OCI-LY1 (cell line): ENCODE measurements around the gene GSTM2.

Source experiments
- H2AFZ ChIP-seq: fragments of 200-600 bp; sonication (generic), shearing (Covaris generic); 2 replicates; pipeline ENCODE4 v1.6.0; 2014; ENCODE audit warnings: antibody characterized with exemption, mild to moderate bottlenecking, low read length
- H3F3A ChIP-seq: fragments of 200-600 bp; sonication (generic), shearing (Covaris generic); 2 replicates; pipeline ENCODE4 v1.6.0; 2014; ENCODE audit warnings: mild to moderate bottlenecking, antibody characterized with exemption, low read length, moderate library complexity; ENCODE audit not compliant: insufficient read depth
- H3K27ac ChIP-seq: fragments of 200-600 bp; sonication (generic); 2 replicates; pipeline ENCODE4 v1.5.1; 2014; ENCODE audit warnings: low read length, mixed run types, mild to moderate bottlenecking, low read depth; ENCODE audit not compliant: poor library complexity, severe bottlenecking
- H3K27me3 ChIP-seq: fragments of 200-600 bp; sonication (generic); 2 replicates; pipeline ENCODE4 v1.6.0; 2014; ENCODE audit warnings: antibody characterized with exemption, mild to moderate bottlenecking, low read length, moderate library complexity; ENCODE audit not compliant: insufficient read depth
- H3K36me3 ChIP-seq: fragments of 200-600 bp; sonication (generic); 2 replicates; pipeline ENCODE4 v1.6.1; 2014; ENCODE audit warnings: mild to moderate bottlenecking, antibody characterized with exemption, low read length, moderate library complexity, mixed read lengths; ENCODE audit not compliant: insufficient read depth
- H3K4me1 ChIP-seq: fragments of 200-600 bp; sonication (generic); 2 replicates; pipeline ENCODE4 v1.5.1; 2014; ENCODE audit warnings: mild to moderate bottlenecking, low read length, moderate library complexity; ENCODE audit not compliant: insufficient read depth, severe bottlenecking
- H3K4me2 ChIP-seq: fragments of 200-600 bp; sonication (generic), shearing (Covaris generic); 2 replicates; pipeline ENCODE4 v1.6.1; 2014; ENCODE audit warnings: low read length
- H3K4me3 ChIP-seq: fragments of 200-600 bp; sonication (generic); 2 replicates; pipeline ENCODE4 v1.5.1; 2014; ENCODE audit warnings: low read length, low read depth, mild to moderate bottlenecking, mixed read lengths; ENCODE audit not compliant: poor library complexity, severe bottlenecking
- H3K79me2 ChIP-seq: fragments of 200-600 bp; shearing (Covaris generic); 2 replicates; pipeline ENCODE4 v1.6.1; 2016; ENCODE audit warnings: mixed run types, low read length, mixed read lengths; ENCODE audit not compliant: insufficient read depth
- H3K9ac ChIP-seq: fragments of 200-600 bp; sonication (generic), shearing (Covaris generic); 2 replicates; pipeline ENCODE4 v1.6.1; 2014; ENCODE audit warnings: mild to moderate bottlenecking, low read length, mixed read lengths
- H3K9me2 ChIP-seq: fragments of 200-600 bp; sonication (generic), shearing (Covaris generic); 2 replicates; pipeline ENCODE4 v1.6.1; 2014; ENCODE audit warnings: low read depth, mild to moderate bottlenecking, low read length, mixed read lengths
- H3K9me3 ChIP-seq: fragments of 200-600 bp; shearing (Covaris generic); 2 replicates; pipeline ENCODE4 v1.6.1; 2014; ENCODE audit warnings: low read length, mixed read lengths
- H4K20me1 ChIP-seq: fragments of 200-600 bp; sonication (generic), shearing (Covaris generic); 2 replicates; pipeline ENCODE4 v1.6.0; 2016; ENCODE audit warnings: mild to moderate bottlenecking, low read length; ENCODE audit not compliant: insufficient read depth
- CTCF ChIP-seq: fragments of 200-600 bp; sonication (generic), shearing (Covaris generic); IDR thresholded peaks from 2 replicates; pipeline ENCODE4 v1.5.1; 2017; ENCODE audit warnings: mild to moderate bottlenecking, antibody characterized with exemption, low read length, moderate library complexity, mixed read lengths
- EZH2 ChIP-seq: fragments of 200-600 bp; sonication (generic), shearing (Covaris generic); IDR thresholded peaks from 2 replicates; pipeline ENCODE4 v1.8.0; 2017; ENCODE audit warnings: borderline replicate concordance, mixed run types, mild to moderate bottlenecking, antibody characterized with exemption, low read length, moderate library complexity, mixed read lengths

GSTM2 gene

GRCh38 chr1:109712321-109712864, 44.5 kb downstream of the GSTM2 start:
- no peaks in the 10 kb centered on the region for H3K4me1 ChIP-seq
- H3K4me3 ChIP-seq = no peak overlapping the region
- no peaks in the 10 kb centered on the region for H4K20me1 ChIP-seq
- H3F3A ChIP-seq = no peaks in the 10 kb centered on the region
- H3K9ac ChIP-seq = no peak overlapping the region
- no peak for TF ChIP-seq EZH2
- no peak for TF ChIP-seq CTCF
- H3K9me3 ChIP-seq = no peaks in the 10 kb centered on the region
- H3K79me2 ChIP-seq = no peaks in the 10 kb centered on the region
- H3K36me3 ChIP-seq = no peaks in the 10 kb centered on the region; the same call in 1 of the 2 replicates
- no peak overlapping the region for H2AFZ ChIP-seq
- H3K9me2 ChIP-seq = no peaks in the 10 kb centered on the region
- no peak overlapping the region for H3K27ac ChIP-seq
- peaks cover under 1% of the 10 kb centered on the region; the same call in 1 of the 2 replicates for H3K27me3 ChIP-seq
- no peak overlapping the region for H3K4me2 ChIP-seq

GRCh38 chr1:109713636-109714035, 45.8 kb downstream of the GSTM2 start:
- H2AFZ ChIP-seq = no peak overlapping the region
- H3K9me2 ChIP-seq = no peaks in the 10 kb centered on the region
- H3K9me3 ChIP-seq = no peaks in the 10 kb centered on the region
- peaks cover 6% of the 10 kb centered on the region; the same call in 1 of the 2 replicates for H3K27me3 ChIP-seq
- no peaks in the 10 kb centered on the region for H4K20me1 ChIP-seq
- H3K4me2 ChIP-seq = no peak overlapping the region
- H3K4me3 ChIP-seq = no peak overlapping the region
- no peak overlapping the region for H3K27ac ChIP-seq
- H3F3A ChIP-seq = no peaks in the 10 kb centered on the region
- TF ChIP-seq CTCF (no peak), EZH2 (no peak)
- no peak overlapping the region for H3K9ac ChIP-seq
- no peaks in the 10 kb centered on the region for H3K4me1 ChIP-seq
- H3K79me2 ChIP-seq = no peaks in the 10 kb centered on the region
- no peaks in the 10 kb centered on the region for H3K36me3 ChIP-seq

DNA sequence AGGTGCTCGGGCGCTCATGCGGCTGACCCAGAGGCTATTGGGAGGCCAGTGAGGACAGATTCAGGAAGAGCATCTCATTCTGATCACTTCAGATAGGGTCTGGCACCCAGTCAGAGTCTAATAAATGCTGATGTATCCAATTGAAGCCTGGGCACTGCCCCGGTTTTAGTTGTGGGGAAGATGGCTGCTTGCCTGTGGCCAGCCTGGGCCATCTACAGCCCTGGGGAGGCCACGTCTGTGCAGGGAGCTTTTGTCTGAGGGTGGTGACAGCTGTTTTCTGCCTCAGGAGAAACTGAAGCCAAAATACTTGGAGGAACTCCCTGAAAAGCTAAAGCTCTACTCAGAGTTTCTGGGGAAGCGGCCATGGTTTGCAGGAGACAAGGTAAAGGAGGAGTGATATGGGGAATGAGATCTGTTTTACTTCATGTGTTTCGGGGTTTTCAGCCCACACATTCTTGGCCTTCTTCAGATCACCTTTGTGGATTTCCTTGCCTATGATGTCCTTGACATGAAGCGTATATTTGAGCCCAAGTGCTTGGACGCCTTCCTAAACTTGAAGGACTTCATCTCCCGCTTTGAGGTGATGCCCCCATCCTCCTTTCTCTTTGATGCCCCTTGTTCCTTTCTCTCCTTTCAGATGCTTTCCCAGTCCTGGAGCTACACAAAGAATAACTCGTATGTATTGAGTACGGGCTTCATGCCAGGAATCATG, 47.0 kb downstream of the GSTM2 start:
- TF ChIP-seq CTCF = no peak
- TF ChIP-seq EZH2 = no peak
- no peaks in the 10 kb centered on the region for H3K36me3 ChIP-seq

More for the DNA sequence above, 47.0 kb downstream of the GSTM2 start:
- H3K9ac ChIP-seq = no peak overlapping the region
- no peak overlapping the region for H3K4me2 ChIP-seq
- no peak overlapping the region for H2AFZ ChIP-seq
- H3F3A ChIP-seq = no peaks in the 10 kb centered on the region
- H3K9me3 ChIP-seq = no peaks in the 10 kb centered on the region
- H3K4me1 ChIP-seq = no peaks in the 10 kb centered on the region
- H4K20me1 ChIP-seq = no peaks in the 10 kb centered on the region
- H3K4me3 ChIP-seq = no peak overlapping the region
- H3K27me3 ChIP-seq = peaks cover 6% of the 10 kb centered on the region; the same call in 1 of the 2 replicates
- no peaks in the 10 kb centered on the region for H3K9me2 ChIP-seq
- no peak overlapping the region for H3K27ac ChIP-seq
- H3K79me2 ChIP-seq = no peaks in the 10 kb centered on the region
